ENCODE measurements around the gene LRRC2.

The LRRC2 gene

DNA sequence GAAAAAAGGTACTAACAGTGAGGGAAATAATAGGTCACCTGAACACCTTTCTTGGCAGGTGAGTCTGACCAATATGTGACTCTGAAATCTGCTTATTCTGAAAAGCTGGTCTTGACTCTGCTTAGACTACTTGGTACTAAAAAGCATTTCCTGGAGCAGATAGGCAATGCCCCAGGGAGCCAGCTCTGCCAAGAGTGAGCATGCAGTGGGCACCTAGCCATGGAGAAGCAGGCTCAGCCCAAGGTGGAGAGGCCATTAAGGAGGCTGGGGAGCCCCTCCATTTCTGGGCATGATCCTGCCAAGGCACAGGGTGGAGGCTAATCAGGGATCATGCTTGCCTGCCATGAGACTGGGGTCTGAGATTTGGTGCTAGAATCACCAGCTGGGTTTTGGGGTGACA lies 99.8 kb downstream of the LRRC2 start:
- Mint-ChIP-seq H3K27ac (no peak overlapping the region), H3K27me3 (ENCODE audit: low read depth, poor library complexity) (peaks cover 61% of the 10 kb centered on the region), H3K9me3 (peaks cover 3% of the 10 kb centered on the region), H3K4me1 (no peaks in the 10 kb centered on the region), H3K4me3 (no peak overlapping the region), H3K36me3 (ENCODE audit: low read depth) (no peaks in the 10 kb centered on the region)
- TF ChIP-seq, protein P1, sequence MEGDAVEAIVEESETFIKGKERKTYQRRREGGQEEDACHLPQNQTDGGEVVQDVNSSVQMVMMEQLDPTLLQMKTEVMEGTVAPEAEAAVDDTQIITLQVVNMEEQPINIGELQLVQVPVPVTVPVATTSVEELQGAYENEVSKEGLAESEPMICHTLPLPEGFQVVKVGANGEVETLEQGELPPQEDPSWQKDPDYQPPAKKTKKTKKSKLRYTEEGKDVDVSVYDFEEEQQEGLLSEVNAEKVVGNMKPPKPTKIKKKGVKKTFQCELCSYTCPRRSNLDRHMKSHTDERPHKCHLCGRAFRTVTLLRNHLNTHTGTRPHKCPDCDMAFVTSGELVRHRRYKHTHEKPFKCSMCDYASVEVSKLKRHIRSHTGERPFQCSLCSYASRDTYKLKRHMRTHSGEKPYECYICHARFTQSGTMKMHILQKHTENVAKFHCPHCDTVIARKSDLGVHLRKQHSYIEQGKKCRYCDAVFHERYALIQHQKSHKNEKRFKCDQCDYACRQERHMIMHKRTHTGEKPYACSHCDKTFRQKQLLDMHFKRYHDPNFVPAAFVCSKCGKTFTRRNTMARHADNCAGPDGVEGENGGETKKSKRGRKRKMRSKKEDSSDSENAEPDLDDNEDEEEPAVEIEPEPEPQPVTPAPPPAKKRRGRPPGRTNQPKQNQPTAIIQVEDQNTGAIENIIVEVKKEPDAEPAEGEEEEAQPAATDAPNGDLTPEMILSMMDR (IDR thresholded peaks at IDR 0.05): no peak
- no peak for DNase-seq

All from nephron progenitor cell (in vitro differentiated cells).